Measurements from ENCODE around the gene ITPR2.

GRCh38 chr12:26801486-26801885, 31.5 kb downstream of the ITPR2 start:
- no peak for TF ChIP-seq POLR2AphosphoS5 (IDR thresholded peaks at IDR 0.05; ENCODE audit: low read depth, low read length)
- no peak for TF ChIP-seq POLR2A (IDR thresholded peaks at IDR 0.05; ENCODE audit: low read depth, low read length)

Data from GM12892 (cell line).